A549 treated with AZD9567 at 1 μM for 4 hours (cell line): ENCODE data around the gene PROZ. TPM values are rescaled to one million over a fixed set of nuclear protein-coding genes. Genes with fewer than 3 reads are reported as not detected.

Source experiments
- total RNA-seq: library from RNA; stranded (reverse); fragments of 200-300 nt; extraction: Qiagen RNA extraction; gene quantifications from 5 replicates; pipeline ENCODE4 v1.2.3, GENCODE V29; 2022; ENCODE audit not compliant: insufficient read depth

The PROZ gene, protein sequence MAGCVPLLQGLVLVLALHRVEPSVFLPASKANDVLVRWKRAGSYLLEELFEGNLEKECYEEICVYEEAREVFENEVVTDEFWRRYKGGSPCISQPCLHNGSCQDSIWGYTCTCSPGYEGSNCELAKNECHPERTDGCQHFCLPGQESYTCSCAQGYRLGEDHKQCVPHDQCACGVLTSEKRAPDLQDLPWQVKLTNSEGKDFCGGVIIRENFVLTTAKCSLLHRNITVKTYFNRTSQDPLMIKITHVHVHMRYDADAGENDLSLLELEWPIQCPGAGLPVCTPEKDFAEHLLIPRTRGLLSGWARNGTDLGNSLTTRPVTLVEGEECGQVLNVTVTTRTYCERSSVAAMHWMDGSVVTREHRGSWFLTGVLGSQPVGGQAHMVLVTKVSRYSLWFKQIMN
- total RNA-seq, result not detected in 5 replicates

DNA sequence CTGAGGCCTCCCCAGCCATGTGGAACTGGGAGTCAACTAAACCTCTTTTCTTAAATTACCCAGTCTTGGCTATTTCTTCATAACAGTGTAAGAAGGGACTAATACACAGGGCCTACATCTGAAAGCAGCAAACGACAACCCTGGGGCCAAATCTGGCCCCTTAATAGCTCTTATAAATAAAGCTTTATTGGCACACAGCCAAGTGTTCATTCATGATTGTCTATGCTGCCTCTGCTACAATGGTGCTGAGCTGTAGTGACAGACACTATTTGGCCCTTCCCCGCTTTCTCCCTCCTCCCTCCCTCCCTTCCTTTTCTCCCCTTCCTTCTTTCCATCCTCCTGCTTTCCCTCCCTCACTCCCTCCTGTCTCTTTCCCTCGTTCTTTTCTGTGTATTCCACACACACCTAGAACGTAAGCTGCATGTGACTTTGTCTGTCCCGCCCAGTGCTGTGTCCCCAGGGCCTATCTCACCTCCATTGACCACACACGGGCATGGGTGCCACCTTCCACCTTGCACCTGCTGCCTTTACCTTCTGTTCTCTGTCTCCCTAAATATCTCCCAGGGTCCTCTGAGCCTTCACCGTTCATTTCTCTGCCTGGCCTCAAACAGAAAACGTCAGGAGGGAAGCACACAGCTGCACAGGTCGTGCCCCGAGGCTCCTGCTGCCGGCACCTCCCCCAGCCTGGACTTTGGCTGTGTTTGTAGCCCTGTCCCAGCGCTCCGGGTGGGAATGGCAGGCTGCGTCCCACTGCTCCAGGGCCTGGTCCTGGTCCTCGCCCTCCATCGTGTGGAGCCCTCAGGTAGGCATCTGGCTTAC lies at the start of gene PROZ:
Gene PROZ (plus strand): TSS at position 720 of the 819 bp plus-strand sequence. CDS start 13 bp downstream, at position 733.

DNA sequence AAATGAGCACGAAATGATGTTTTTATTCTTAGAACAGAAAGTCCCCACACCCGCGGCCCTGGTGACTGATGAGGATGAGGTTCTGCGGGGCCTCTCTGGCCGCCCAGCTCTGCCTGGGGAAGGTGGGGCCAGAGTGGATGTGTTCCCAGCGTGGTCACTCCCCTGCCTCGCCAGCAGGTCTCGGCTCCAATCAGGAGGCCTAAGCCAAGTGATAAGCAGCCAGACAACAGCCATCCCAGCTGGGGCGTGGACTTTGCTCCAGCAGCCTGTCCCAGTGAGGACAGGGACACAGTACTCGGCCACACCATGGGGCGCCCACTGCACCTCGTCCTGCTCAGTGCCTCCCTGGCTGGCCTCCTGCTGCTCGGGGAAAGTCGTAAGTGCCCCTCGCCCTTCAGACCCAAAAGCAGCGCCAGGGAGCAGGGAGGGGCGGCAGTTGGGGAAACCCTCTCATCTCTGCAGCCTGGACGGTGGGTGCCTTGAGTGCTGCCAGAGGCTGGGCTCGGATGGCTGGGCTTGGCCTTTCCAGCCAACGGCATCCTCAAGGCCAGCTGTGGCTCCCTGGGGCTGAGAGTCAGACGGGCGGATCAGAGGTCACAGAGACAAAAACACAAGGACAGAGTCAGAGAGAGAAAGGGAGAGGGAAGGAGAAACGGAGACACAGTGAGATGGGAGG lies 35.8 kb upstream of the PROZ start, which contains the start of gene F10:
Gene F10 (plus strand): TSS at position 250 of the 676 bp plus-strand sequence. CDS start 57 bp downstream, at position 307.

DNA sequence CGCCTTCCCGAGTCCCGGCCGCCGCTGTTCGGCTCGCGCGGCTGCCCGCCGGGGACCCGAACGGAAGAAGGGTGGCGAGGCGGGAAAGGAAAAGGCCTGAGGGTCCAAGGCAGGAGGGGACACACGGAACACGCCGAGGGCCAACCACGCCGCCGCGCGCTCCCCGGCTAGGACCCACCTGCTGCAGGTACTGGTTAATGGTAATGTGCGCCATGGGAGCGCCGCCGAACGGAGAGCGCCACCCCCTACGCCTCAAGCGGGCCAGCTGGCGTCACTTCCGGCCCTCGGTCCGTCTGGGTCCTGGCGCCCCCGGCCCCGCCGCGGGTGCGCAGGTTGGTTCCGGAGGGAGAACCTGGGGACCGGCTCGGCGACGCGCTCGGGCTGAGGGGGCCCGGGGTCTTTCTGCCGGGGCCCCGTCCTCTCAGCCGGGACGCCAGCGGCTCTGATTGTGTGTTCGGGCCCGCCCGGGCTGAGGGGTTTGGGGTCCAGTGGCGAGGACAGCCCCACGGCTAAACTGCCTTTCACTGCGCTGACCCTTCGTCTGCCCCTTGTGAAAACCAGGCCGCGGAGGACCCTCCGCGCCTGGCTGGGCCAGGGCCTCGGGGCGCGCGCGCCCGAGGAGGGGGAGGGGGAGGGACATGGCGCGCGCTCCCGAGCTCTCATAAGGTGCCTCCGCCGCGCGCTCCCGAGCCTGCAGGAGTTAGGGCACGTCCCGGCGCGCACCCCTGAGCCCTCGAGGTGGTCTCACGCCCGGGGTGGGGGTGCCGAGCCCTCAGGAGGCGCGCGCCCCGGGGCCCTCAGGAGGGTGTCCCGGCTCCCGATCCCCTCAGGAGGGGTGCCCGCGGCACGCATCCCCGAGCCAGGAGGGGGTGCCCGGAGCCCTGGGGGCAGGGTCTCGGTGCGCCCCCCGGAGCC lies 50.2 kb downstream of the PROZ start, which contains the start of gene PCID2:
Gene PCID2 (minus strand): TSS at position 249 of the 915 bp plus-strand sequence. CDS start 35 bp downstream, at position 214.

DNA sequence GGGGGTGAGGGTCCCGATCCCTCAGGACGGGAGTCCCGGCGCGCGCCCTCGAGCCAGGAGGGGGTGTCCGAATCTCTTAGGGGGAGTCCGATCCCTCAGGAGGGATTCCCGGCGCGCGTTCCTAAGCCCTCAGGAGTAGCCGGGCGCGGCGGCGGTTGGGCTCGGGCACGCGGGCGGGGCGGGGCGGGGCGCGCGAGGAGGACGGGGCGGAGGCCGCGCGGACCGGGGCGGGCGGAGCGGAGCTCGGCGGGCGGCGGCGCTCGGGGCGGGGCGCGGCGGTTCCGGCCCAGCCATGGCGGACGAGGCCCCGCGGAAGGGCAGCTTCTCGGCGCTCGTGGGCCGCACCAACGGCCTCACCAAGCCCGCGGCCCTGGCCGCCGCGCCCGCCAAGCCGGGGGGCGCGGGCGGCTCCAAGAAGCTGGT lies 50.9 kb downstream of the PROZ start, which contains the start of gene CUL4A:
Gene CUL4A (plus strand): TSS at position 278 of the 423 bp plus-strand sequence. CDS start 15 bp downstream, at position 293.

Other genes with a start within 250 kb of the PROZ start
- 0.21 to 0.38 TPM (median 0.32 TPM) in 4 of 5 replicates, not detected in the other for gene MCF2L, start 189.4 kb upstream of the PROZ start, total RNA-seq
- 0.04 to 0.12 TPM (median 0.09 TPM) in 4 of 5 replicates, not detected in the other for gene F7, start 52.9 kb upstream of the PROZ start, total RNA-seq
- gene F10, start 35.8 kb upstream of the PROZ start, total RNA-seq, result 0.05 to 0.07 TPM (median 0.07 TPM) in 3 of 5 replicates, not detected in the others
- 40.5 to 49.6 TPM (median 41.8 TPM) in 5 replicates for gene PCID2, start 50.0 kb downstream of the PROZ start, total RNA-seq
- 47.6 to 56.8 TPM (median 52.9 TPM) in 5 replicates for gene CUL4A, start 51.0 kb downstream of the PROZ start, total RNA-seq
- 70.4 to 91.9 TPM (median 90.4 TPM) in 5 replicates for gene LAMP1, start 138.6 kb downstream of the PROZ start, total RNA-seq
- gene GRTP1, start 205.5 kb downstream of the PROZ start, total RNA-seq, result 1.6 to 2.5 TPM (median 1.8 TPM) in 5 replicates